ENCODE measurements around the gene EPPIN.

The EPPIN gene

DNA sequence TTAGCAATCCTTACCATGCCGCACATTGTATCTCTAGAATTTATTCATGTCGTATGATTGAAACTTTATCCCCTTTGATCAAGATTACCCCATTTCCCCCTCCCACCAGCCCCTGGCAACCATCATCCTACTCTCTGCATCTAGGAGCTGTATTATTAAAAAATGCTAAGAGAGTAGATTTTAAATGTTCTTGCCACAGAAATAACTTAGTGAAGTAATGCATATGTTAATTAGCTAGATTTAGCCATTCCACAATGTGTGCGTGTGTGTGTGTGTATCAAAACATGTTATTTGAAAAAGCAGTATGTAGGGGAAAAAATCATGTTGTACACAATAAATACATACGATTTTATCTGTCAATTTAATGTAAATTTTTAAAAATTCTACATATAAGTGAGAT lies 19.9 kb downstream of the EPPIN start:
- no peak for DNase-seq

GRCh38 chr20:45523821-45524220 lies 23.4 kb downstream of the EPPIN start:
- DNase-seq: no peak

GRCh38 chr20:45518282-45518681 lies 28.9 kb downstream of the EPPIN start:
- DNase-seq: no peak

DNA sequence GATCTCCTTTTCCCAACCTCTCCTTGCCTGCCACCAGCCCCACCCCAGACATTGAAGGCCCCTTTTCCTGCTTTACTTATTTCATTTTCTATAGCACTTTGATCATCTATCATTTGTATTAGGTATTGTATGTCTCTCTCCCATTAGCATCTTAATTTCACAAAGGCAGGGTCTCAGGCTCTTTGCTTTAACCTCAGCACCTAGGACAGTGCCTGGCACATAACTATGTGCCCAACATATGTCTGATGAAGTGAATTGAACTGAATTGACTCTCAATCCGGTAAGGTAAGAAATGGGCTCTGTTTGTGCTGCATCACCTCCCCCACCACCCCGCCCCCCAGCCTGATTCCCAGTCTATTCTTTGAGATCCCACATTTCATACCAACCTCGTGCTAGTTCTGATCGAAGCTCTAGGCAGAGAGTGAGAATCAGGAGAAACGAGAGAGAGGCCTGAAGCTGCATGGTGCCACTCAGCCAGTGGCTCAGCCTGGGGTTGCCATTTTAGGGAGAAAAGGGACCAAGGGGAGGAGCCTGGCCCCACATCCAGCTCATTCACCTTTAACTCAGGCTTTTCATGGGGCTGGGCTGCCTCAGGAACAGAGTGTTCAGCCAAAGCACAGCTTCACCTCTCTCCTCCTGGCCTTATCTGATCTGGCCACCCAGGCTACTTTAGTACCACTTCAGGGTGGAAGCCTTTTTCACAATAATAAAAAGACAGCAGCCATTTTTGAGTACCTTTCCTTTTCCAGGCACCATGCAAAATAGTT lies 31.9 kb downstream of the EPPIN start, which contains the start of gene SPINT3:
Gene SPINT3 (minus strand): TSS at position 476 of the 767 bp plus-strand sequence. CDS start 14 bp downstream, at position 462.
- no peak for DNase-seq

GRCh38 chr20:45510242-45510862 lies 36.8 kb downstream of the EPPIN start:
- no peak for DNase-seq

DNA sequence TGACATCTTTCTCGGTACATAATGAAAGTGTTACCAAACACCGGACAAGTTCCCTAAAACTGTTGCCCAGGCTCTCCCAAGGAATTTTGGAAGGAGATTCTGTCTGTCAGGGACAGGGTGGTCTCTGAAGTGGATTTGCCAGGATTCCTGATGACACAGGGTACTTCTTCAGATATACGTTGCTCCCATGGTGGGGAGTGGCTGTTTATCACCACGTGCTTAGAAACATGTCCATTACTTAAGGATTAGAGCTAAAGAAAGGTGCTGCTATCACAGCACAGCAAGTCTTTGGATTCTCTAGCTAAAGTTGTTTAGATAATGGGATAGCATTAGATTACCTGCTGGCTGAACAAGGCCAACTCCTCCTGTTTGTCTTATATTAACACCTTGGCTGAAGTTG lies 38.1 kb downstream of the EPPIN start:
- no peak for DNase-seq

DNA sequence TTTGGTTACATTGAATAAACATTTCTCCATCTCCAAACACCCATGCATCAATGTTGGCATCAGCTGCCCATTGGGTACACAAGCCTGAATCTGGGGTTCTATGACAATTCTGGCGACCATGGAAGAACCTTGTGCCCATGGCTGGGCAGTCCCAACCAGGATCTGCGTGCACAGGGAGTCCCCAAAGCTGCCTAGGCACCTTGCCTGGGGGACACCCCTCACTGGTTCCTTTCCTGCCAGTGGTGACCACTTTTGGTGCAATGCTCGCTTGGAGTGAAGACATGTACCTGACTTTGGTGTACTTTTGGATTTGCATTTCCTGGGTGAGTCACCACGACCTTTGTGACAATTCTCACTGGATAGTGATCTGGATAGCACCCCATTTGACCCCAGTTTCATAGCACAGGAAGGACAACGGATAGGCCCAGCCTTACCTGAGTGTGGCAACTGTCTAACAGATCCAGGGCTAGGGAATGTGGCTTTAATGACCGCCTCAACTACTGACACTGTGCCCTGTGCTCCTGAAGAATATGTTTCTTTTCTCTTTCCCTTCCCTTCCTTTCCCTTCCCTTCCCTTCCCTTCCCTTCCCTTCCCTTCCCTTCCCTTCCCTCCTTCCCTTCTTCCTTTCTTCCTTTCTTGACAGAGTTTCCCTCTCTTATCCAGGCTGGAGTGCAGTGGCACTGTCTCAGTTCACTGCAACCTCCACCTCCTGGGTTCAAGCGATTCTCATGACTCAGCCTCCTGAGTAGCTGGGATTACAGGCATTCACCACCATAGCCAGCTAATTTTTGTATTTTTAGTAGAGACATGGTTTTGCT lies 38.9 kb downstream of the EPPIN start:
- DNase-seq: no peak

GRCh38 chr20:45507011-45507820 lies 40.0 kb downstream of the EPPIN start:
- DNase-seq: no peak

- no peak for DNase-seq
Observed at GRCh38 chr20:45506398-45506797, 40.8 kb downstream of the EPPIN start.

GRCh38 chr20:45503403-45503802 lies 43.8 kb downstream of the EPPIN start:
- no peak for DNase-seq

GRCh38 chr20:45502561-45502960 lies 44.6 kb downstream of the EPPIN start:
- no peak for DNase-seq

GRCh38 chr20:45501600-45501999 lies 45.6 kb downstream of the EPPIN start:
- DNase-seq: no peak

DNA sequence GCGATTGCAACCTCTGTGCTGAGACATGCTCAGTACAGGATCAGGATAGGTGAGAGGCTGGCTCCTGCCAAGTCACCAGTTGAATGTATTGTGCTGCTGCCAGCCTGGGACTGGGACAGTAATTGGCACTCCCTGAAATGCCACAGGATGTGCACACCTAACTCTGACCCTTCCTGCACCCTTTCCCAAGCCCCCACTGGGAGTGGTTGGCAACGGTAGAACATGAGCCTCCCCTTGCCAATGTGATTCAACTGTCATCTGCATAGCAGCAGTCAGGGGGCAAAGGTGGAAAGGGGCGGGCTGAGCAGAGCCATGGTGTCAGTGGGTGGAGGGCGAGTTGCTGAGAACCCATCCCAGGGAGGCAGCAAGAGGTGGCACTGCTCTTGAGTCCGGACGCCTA lies 47.2 kb downstream of the EPPIN start:
- DNase-seq: no peak

- no peak for DNase-seq
Observed at GRCh38 chr20:45497971-45498494, 49.2 kb downstream of the EPPIN start.

- no peak for DNase-seq
Observed at GRCh38 chr20:45496166-45496565, 51.0 kb downstream of the EPPIN start.

DNA sequence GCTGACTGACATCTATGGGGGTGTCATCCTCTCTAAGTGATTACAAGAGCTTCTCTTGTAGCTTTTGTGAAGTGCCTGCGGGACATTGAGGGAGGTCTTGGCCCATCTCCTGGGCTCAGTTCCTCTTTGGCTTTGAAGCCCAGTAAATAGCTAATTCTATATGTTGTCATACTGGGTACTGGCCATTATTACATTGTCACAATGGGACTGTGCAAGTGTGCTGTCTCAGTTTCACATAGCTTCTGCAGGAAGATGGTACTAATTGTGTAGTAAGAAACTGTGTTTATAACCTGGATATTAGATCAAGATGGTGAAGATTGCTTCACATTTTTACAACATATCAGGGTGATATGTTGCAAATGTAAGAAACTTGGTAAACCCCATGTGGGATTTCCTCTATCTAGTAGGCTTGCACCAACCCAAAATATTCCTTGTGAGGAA lies 51.7 kb downstream of the EPPIN start:
- DNase-seq: no peak

All from activated CD8-positive, alpha-beta memory T cell treated with anti-CD3 and anti-CD28 coated beads, Interleukin-2, amount 50 U/mL, for 48 hours (primary cell).